DMS53 treated with DMSO at 0.1 percent for 48 hours (cell line): ENCODE results near the gene TUBD1.
"Not testable (repeated sequence)": the region's sequence is repeated elsewhere in the genome, so short reads cannot be mapped to it uniquely, and the experiment has no call there.

Experiments
- DNase-seq: peaks from one replicate; lab custom pipeline; 2025; ENCODE audit not compliant: unreplicated experiment; lab: John Stamatoyannopoulos, UW

Gene TUBD1

DNA sequence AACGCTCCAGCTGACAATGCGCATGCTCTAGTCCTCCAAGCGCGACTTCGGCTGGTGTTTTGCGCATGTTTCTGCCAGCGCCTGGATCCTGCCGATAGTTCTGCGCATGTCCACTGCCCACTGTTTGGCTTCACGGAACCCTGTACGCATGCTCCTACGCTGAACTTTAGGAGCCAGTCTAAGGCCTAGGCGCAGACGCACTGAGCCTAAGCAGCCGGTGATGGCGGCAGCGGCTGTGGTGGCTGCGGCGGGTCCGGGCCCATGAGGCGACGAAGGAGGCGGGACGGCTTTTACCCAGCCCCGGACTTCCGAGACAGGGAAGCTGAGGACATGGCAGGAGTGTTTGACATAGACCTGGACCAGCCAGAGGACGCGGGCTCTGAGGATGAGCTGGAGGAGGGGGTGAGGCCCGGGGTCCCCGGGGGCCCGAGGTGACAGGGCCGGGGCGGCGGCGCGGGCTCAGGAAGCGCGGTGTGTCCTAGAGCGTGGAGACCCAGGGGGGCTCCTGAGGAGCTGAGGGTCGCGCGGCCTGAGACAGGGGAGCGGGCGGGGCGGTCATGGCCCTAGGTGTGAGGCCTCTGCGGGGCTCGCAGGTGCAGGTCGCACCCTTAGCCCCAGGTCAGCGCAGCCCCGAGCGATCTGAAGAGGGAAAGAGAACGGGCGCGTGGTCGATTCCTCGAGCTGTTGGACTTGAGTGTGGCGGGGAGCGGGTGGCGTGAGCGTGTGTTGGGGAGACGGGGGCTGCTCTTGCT lies at the start of gene TUBD1, which contains the start of gene RPS6KB1:
Gene TUBD1, minus strand, starts transcription at position 20 of the 752 bp plus-strand sequence. CDS start 1,941 bp downstream, outside the sequence.
Gene RPS6KB1, plus strand, starts transcription at position 198 of the 752 bp plus-strand sequence. Its CDS starts 64 bp downstream, at position 262.
- peak; percentile 92 for DNase-seq

DNA sequence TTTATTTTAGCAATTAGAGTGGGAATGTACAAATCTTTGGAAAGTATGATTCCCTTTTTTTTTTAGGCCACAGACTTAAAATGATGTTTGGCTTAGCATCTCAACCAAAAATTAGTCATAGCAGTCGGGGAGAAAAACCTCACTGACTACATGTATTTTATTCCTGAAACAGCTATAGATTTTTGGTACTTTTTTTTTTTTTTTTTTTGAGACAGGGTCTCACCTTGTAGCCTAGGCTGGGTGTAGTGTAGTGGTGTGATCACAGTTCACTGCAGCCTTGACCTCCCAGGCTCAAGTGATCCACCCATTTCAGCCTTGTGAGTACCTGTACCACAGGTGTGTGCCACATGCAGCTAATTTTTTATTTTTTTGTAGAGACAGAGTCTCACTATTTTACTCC lies 48.4 kb upstream of the TUBD1 start:
- no peak for DNase-seq

DNA sequence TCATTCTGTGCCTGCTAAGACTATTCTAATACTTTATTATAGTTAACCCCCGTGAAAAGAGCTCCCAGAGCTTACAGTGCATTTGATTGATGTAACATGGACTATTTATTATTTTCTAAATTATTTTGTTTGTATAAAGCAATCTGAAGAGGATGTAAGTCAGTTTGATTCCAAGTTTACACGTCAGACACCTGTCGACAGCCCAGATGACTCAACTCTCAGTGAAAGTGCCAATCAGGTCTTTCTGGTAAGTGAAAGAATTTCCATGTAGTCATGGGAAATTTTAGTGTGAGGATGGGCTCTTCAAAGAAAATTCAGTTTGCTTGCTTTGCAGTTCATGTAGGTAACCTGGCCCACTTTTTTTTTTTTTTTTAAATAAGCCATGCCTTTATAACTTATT lies 48.0 kb upstream of the TUBD1 start:
- DNase-seq: not testable (repeated sequence)

- not testable (repeated sequence) for DNase-seq
Measured at GRCh38 chr17:59933317-59933716, 40.6 kb upstream of the TUBD1 start.

GRCh38 chr17:59930768-59931167 lies 38.0 kb upstream of the TUBD1 start:
- not testable (repeated sequence) for DNase-seq

DNA sequence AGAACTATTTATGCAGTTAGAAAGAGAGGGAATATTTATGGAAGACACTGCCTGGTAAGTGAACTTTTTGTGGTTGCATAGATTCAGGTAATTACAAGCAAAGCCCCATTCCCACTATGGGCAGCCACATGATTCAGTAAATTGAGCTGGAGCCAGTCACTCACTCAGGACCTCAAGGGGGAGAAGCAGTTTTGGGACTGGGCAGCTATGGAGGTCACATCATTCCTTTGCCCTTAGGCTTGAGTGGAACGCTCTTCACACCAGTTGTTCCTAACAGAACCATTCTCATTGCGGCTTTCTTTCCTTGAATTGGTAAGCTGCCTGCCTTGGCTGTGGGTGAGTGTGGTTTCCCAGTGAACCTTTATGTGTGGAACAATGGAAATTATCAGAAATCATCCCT lies 37.4 kb upstream of the TUBD1 start:
- not testable (repeated sequence) for DNase-seq

DNA sequence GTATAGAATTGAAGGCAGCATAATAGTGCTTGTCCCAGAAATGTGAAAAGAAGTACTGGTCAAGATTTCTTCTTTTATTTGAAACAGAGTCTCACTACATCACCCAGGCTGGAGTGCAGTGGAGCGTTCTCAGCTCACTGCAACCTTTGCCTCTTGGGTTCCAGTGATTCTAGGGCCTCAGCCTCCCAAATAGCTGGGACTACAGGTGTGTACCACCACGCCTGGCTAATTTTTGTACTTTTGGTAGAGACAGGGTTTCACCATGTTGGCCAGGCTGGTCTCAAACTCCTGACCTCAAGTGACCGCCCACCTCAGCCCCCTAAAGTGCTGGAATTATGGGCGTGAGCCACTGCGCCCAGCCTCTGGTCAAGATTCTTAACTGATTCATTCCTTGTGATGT lies 27.9 kb upstream of the TUBD1 start:
- not testable (repeated sequence) for DNase-seq

DNA sequence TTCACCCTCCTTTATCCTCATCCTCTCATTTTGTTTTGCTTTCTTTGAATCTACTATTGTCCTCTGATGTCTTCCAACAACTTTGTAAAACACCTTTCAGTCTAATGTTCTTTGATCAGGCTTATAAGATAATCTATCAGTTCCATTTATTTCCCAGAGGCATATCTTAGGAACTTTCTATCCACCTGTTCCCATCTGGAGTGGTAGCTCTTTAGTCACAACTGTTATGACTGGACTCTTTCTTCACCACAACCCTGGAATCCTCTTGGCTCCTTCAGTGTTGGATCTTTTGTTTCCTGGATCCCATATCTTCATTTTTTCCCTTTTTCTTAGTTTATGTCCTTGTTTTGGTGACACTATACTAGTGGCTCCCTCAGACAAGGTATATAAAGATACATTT lies 23.7 kb upstream of the TUBD1 start:
- no peak for DNase-seq

GRCh38 chr17:59914274-59914854 lies 21.6 kb upstream of the TUBD1 start:
- peak; percentile 26 for DNase-seq

DNA sequence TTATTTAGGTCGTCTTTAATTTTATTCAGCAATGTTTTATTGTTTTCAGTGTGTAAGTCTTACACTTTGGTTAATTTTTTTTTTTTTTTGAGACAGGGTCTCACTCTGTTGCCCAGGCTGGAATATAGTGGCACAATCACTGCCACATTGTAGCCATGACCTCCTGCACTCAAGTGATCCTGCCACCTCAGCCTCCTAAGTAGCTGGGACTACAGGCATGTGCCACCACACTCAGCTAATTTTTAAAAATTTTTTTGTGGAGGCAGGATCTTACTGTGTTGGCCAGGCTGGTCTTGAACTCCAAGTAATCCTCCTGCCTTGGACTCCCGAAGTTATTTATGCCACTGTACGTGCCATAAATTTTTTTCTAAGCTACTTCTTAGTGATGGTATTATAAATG lies 14.7 kb upstream of the TUBD1 start:
- no peak for DNase-seq

DNA sequence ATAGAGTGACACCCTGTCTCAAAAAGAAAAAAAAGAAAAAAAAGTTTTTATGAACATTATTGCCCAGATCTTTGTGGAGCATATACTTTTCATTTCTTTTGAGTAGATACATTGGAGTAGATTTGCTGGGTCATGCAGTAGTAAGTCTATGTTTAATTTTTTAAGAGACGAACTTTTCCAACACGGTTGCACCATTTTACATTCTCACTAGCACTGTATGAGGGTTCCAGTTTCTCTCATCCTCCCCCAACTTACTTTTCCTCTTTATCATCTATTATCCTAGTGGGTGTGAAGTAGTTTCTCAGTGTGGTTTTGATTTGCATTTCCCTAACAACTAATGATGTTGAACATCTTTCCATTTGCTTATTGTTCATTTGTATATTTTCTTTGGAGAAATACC lies 10.7 kb upstream of the TUBD1 start:
- no peak for DNase-seq

- no peak for DNase-seq
Measured at GRCh38 chr17:59901604-59902003, 8.9 kb upstream of the TUBD1 start.

DNA sequence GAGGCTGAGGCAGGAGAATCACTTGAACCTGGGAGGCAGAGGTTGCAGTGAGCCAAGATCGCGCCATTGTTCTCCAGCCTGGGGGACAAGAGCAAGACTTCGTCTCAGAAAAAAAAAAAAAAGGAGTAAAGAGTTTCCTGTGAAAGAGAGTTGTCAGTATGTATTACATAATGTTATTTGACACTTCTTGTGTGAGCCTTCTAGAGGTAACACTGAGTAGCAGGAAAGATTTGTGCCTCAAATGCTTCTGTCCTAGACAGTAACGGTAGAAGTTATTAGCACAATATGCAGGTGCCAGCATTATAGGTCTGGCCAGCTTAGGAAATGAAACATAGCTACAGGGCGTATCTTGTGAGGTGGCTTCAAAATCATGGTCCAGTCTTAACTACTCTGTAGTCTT lies 6.4 kb upstream of the TUBD1 start:
- DNase-seq: no peak

- no peak for DNase-seq
Measured at GRCh38 chr17:59897090-59897489, 4.3 kb upstream of the TUBD1 start.

DNA sequence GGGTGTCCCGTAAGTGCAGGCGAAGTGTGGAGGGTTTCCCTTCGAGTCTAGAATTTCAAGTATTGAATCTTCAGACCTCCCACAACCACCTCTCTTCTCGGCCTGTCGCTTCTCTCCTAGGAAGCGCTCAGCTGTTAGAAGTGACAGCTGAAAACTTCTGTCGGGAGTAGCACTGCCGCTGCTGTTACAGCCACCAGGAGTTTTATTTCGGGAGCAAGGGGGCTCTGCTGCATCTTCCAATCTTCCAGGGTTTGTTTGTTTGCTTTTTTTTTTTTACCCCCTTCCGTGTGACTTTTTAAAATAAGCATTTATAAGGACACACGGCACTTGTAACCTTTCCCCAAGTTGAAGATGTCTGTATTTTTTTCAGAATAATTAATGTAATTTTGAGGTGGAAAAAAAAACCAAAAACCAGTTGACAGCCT lies 945 bp upstream of the TUBD1 start:
- DNase-seq: no peak

GRCh38 chr17:59892251-59892923 lies 356 bp downstream of the TUBD1 start:
- DNase-seq: no peak

DNA sequence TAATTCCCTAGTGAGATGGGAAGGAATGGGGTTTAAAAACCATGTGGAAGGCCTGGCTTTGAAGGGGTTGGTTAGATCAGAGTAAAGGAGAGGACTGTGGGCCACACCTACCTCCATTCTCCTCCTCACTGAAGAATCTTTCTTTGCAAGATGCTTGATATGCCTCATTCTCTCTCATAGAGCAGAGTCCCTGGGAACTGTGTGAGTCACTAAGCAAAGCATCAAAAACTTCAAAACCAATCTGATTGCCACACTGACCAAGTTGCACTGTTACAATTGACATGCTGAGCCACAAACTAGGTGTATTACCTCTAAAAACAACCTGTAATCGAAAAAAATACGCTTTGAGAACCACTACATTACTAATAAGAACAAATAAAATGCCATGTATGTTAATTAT lies 2.0 kb downstream of the TUBD1 start:
- DNase-seq: no peak

DNA sequence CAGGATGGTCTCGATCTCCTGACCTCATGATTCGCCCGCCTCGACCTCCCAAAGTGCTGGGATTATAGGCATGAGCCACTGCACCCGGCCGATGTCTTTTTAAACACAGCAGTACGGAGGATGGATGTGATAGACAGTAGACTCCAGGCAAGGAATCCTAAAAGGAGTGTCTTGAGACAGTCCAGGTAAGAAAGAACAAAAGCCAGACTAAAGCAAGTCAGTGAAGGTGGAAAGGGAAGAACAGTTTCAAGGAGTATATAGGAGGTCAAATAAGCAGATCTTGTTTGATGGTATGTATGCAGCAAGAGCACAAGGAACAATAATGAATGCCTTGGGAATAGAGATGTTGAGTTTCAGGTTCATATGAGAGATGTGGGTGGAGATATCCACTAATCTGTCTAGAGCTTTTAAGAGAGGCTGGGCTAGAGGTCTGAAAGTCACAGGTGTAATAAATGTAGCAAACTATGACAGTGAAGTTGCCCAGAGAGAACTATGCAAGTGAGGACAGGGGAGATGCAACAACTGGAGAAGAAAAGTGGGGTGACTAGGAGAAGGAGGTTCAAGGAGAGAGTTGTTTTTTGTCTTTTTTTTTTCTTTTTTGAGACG lies 4.5 kb downstream of the TUBD1 start:
- DNase-seq: no peak

DNA sequence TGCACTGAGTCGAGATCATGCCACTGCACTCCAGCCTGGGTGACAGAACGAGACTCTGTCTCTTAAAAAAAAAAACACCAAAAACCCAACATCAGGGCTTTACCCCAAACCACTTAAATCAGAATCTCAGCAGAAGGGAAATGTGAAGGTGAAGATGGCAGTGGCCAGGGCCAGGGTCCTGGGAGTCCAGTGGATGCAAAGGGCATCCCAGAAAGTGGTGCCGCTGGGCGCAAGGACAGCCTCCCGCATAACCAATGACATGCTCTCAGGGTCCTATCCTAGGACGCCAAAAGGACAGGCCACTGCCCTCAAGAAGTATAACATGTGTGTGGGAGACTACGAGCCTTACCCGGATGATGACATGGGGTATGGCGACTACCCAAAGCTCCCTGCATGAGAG lies 7.9 kb downstream of the TUBD1 start:
- no peak for DNase-seq

DNA sequence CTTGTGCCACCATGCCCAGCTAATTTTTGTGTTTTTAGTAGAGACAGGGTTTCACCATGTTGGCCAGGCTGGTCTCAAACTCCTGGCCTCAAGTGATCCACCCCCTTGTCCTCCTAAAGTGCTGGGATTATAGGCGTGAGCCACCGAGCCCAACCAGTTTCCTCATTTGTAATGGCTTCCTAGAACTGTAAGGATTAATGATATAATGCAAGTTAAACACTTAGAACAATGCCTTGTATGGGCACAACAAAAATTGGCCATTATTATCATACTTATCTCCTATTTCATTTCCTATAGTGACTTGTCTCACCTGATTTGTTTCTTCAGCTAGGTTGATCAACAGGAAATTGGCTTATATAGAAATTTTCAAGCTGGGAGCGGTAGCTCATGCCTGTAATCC lies 14.1 kb downstream of the TUBD1 start:
- no peak for DNase-seq

DNA sequence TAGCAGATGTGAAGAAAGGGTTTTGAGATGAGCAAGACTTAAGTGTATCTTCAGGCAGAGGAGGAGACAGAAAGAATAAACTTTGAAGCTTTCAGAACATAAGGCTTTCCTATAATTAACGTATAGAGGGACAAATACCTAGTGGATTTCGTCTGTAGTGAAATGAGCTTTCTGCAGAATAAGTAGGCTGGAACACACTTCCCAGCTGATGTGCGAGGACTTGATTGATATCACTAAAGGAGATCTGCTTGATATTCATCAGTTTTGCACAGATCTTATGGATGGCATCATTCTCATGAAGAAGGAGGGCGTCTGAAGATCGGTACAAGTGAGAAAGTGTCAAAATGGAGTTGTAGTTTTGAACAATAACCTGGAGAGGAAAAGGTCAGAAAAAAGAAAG lies 14.8 kb downstream of the TUBD1 start:
- DNase-seq: no peak

DNA sequence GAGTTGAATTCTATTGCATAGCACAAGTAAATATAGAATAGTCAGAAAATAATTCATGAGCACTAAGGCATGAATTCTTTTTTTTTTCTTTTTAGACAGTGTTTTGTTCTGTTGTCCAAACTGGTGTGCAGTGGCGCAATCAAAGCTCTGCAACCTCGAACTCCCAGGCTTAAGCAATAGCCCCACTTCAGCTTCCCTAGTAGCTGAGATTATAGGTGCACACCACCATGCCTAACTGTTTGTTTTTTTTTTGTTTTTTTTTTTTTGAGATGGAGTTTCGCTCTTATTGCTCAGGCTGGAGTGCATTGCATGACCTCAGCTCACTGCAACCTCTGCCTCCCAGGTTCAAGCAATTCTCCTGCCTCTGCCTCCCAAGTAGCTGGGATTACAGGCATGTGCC lies 16.6 kb downstream of the TUBD1 start:
- DNase-seq: no peak
